HFFc6 (cell line): ENCODE measurements around the gene MAD1L1. TPM values are rescaled to one million over a fixed set of nuclear protein-coding genes. Genes with fewer than 3 reads are reported as not detected.
A peak's percentile ranks its signal among the peaks of the same experiment; 100 is the strongest.

Experiments
- DNase-seq: peaks from one replicate; pipeline ENCODE4 v3.0.0-alpha.2; 2018
- H3K27ac Mint-ChIP-seq: 2 replicates; pipeline ENCODE4 v1.8.0; 2020; ENCODE audit warnings: mild to moderate bottlenecking, mixed read lengths
- H3K27me3 Mint-ChIP-seq: 2 replicates; pipeline ENCODE4 v1.8.0; 2021; ENCODE audit warnings: mild to moderate bottlenecking, moderate library complexity, mixed read lengths; ENCODE audit not compliant: insufficient read depth
- H3K36me3 Mint-ChIP-seq: 2 replicates; pipeline ENCODE4 v1.8.0; 2021; ENCODE audit warnings: low read depth, mixed read lengths
- H3K4me1 Mint-ChIP-seq: 2 replicates; pipeline ENCODE4 v1.8.0; 2020; ENCODE audit warnings: low read depth, mixed read lengths
- H3K4me3 Mint-ChIP-seq: 2 replicates; pipeline ENCODE4 v1.8.0; 2020; ENCODE audit warnings: mild to moderate bottlenecking, moderate library complexity, mixed read lengths
- H3K9me3 Mint-ChIP-seq: 2 replicates; pipeline ENCODE4 v1.8.0; 2020; ENCODE audit warnings: mild to moderate bottlenecking, mixed read lengths
- total RNA-seq, 6 experiments: library from RNA; stranded (reverse); fragmentation: NEBNext Ultra II Directional; extraction: Animal tissue kit (Norgen Biotek cat#: 25700); gene quantifications; 2 replicates in 1 of 6; 3 replicates in 5 of 6; pipeline ENCODE4 v1.2.3, GENCODE V29; 2021
- TF ChIP-seq, protein P1 (sequence below): fragments of 200-600 bp; sonication (generic); IDR thresholded peaks from 2 replicates; pipeline ENCODE4 v1.5.0; 2021; ENCODE audit warnings: antibody characterized with exemption, mild to moderate bottlenecking

The MAD1L1 gene
- total RNA-seq, 6 experiments from 2014 or later = 34.6 to 44.8 (median 40.2) TPM

DNA sequence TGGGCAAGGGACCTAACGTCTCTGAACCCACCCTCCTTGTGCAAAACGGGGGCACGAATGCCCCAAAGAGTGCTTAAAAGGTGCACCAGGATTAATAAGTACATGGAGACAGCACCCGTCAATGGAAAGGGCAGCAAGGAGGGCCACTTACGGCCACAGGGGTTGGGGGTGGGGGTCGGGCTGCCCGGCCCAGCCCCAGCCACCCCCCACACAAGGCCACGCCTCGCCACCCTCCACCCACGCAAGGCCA is 213.4 kb downstream of the MAD1L1 start:
- peaks cover 6% of the 10 kb centered on the region for H3K9me3 Mint-ChIP-seq
- TF ChIP-seq, protein P1, sequence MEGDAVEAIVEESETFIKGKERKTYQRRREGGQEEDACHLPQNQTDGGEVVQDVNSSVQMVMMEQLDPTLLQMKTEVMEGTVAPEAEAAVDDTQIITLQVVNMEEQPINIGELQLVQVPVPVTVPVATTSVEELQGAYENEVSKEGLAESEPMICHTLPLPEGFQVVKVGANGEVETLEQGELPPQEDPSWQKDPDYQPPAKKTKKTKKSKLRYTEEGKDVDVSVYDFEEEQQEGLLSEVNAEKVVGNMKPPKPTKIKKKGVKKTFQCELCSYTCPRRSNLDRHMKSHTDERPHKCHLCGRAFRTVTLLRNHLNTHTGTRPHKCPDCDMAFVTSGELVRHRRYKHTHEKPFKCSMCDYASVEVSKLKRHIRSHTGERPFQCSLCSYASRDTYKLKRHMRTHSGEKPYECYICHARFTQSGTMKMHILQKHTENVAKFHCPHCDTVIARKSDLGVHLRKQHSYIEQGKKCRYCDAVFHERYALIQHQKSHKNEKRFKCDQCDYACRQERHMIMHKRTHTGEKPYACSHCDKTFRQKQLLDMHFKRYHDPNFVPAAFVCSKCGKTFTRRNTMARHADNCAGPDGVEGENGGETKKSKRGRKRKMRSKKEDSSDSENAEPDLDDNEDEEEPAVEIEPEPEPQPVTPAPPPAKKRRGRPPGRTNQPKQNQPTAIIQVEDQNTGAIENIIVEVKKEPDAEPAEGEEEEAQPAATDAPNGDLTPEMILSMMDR = no peak
- H3K4me1 Mint-ChIP-seq = peaks cover 44% of the 10 kb centered on the region
- no peak for DNase-seq
- H3K4me3 Mint-ChIP-seq = peak overlapping the region; percentile 84
- peaks cover 9% of the 10 kb centered on the region for H3K36me3 Mint-ChIP-seq
- no peaks in the 10 kb centered on the region; the same call in 1 of the 2 replicates for H3K27me3 Mint-ChIP-seq
- peak overlapping the region; percentile 100 for H3K27ac Mint-ChIP-seq

GRCh38 chr7:2018569-2019460 is 213.9 kb downstream of the MAD1L1 start:
- DNase-seq = peak; percentile 82
- no peaks in the 10 kb centered on the region; the same call in 1 of the 2 replicates for H3K27me3 Mint-ChIP-seq
- peaks cover 4% of the 10 kb centered on the region; the same call in 1 of the 2 replicates for H3K36me3 Mint-ChIP-seq
- H3K9me3 Mint-ChIP-seq = no peaks in the 10 kb centered on the region; the same call in 1 of the 2 replicates
- H3K4me1 Mint-ChIP-seq = peaks cover 40% of the 10 kb centered on the region
- peak overlapping the region; percentile 100 for H3K27ac Mint-ChIP-seq
- H3K4me3 Mint-ChIP-seq = peak overlapping the region; percentile 84
- TF ChIP-seq, protein P1 = no peak

GRCh38 chr7:2017914-2018568 is 214.7 kb downstream of the MAD1L1 start:
- Mint-ChIP-seq H3K36me3 (peaks cover 4% of the 10 kb centered on the region; the same call in 1 of the 2 replicates), H3K4me1 (peaks cover 44% of the 10 kb centered on the region), H3K9me3 (no peaks in the 10 kb centered on the region), H3K27me3 (no peaks in the 10 kb centered on the region; the same call in 1 of the 2 replicates), H3K4me3 (peak overlapping the region; percentile 84), H3K27ac (peak overlapping the region; percentile 100)
- TF ChIP-seq, protein P1 = no peak
- no peak for DNase-seq

GRCh38 chr7:2017481-2017891 is 215.3 kb downstream of the MAD1L1 start:
- peaks cover 49% of the 10 kb centered on the region for H3K4me1 Mint-ChIP-seq
- no peak overlapping the region; the same call in 1 of the 2 replicates for H3K27ac Mint-ChIP-seq
- H3K27me3 Mint-ChIP-seq = no peaks in the 10 kb centered on the region; the same call in 1 of the 2 replicates
- DNase-seq = no peak
- H3K4me3 Mint-ChIP-seq = no peak overlapping the region
- TF ChIP-seq, protein P1 = no peak
- H3K36me3 Mint-ChIP-seq = peaks cover 4% of the 10 kb centered on the region; the same call in 1 of the 2 replicates
- no peaks in the 10 kb centered on the region for H3K9me3 Mint-ChIP-seq

GRCh38 chr7:2016761-2017480 is 215.8 kb downstream of the MAD1L1 start:
- Mint-ChIP-seq H3K27ac (no peak overlapping the region; the same call in none of the 2 replicates), H3K4me3 (no peak overlapping the region), H3K4me1 (peaks cover 49% of the 10 kb centered on the region), H3K9me3 (no peaks in the 10 kb centered on the region), H3K36me3 (peaks cover 4% of the 10 kb centered on the region; the same call in 1 of the 2 replicates), H3K27me3 (no peaks in the 10 kb centered on the region; the same call in 1 of the 2 replicates)
- no peak for DNase-seq
- TF ChIP-seq, protein P1 = no peak
